ENCODE measurements around the gene ADA.

DNA sequence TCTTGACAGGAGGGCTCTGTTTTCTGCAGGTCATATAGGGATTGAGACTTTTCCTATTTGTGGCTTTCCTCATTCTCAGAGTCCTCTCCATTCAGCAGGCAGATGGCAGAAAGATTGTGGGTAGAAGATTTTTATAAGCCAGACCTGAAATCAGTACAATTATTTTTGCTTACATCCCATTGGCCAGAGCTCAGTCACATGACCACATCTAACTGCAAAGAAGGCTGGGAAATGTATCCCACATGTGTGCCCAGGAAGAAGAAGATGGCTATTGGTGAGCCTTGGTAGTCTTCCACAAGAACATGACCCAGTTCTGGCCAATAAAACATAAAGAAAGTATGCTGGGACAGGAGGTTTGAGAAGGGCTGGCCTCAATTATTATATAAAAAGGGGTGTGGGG lies 42.1 kb upstream of the ADA start:
- TF ChIP-seq, protein P1, sequence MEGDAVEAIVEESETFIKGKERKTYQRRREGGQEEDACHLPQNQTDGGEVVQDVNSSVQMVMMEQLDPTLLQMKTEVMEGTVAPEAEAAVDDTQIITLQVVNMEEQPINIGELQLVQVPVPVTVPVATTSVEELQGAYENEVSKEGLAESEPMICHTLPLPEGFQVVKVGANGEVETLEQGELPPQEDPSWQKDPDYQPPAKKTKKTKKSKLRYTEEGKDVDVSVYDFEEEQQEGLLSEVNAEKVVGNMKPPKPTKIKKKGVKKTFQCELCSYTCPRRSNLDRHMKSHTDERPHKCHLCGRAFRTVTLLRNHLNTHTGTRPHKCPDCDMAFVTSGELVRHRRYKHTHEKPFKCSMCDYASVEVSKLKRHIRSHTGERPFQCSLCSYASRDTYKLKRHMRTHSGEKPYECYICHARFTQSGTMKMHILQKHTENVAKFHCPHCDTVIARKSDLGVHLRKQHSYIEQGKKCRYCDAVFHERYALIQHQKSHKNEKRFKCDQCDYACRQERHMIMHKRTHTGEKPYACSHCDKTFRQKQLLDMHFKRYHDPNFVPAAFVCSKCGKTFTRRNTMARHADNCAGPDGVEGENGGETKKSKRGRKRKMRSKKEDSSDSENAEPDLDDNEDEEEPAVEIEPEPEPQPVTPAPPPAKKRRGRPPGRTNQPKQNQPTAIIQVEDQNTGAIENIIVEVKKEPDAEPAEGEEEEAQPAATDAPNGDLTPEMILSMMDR (conservative IDR thresholded peaks at IDR 0.05): no peak
- TF ChIP-seq EZH2 (IDR thresholded peaks at IDR 0.05; ENCODE audit: low read depth): no peak

All from PC-9 (cell line).